Astrocyte (in vitro differentiated cells and primary cell): Measurements from ENCODE around the gene DZANK1.

ENCODE experiments used
- CTCF ChIP-seq: IDR thresholded peaks from 2 replicates; pipeline ENCODE4 v1.5.1; 2011; ENCODE audit warnings: low read depth, mild to moderate bottlenecking, inconsistent platforms, low read length, moderate library complexity; ENCODE audit not compliant: insufficient read depth
- EZH2 ChIP-seq: IDR thresholded peaks from 2 replicates; pipeline ENCODE4 v1.6.1; 2012; ENCODE audit warnings: mild to moderate bottlenecking, low read length, inconsistent platforms; ENCODE audit not compliant: insufficient read depth

GRCh38 chr20:18514127-18514526 is 47.3 kb upstream of the DZANK1 start:
- TF ChIP-seq CTCF (no peak), EZH2 (no peak)
